Activated CD8-positive, alpha-beta memory T cell treated with anti-CD3 and anti-CD28 coated beads, Interleukin-2, amount 10 ng/mL, durations not matched to agents 7 days and 5 days (primary cell): ENCODE results near the gene DOCK10. TPM values are rescaled to one million over a fixed set of nuclear protein-coding genes. Genes with fewer than 3 reads are reported as not detected.

ENCODE experiments used
- ATAC-seq: fragments of 150-1000 bp; cut with Tn5 transposase; one replicate; pipeline ENCODE4 v1.10.0; 2021; ENCODE audit warnings: moderate library complexity
- CTCF ChIA-PET: fragments of 350-600 bp; sonication (Branson Sonifier 250); formaldehyde crosslinking; loops from one replicate; lab custom pipeline; 2021; ENCODE audit warnings: antibody characterized with exemption; lab: Charles Lee
- DNase-seq: peaks from one replicate; pipeline ENCODE4 v3.0.0-alpha.2; 2020
- H3K27ac Mint-ChIP-seq: one replicate; pipeline ENCODE4 v1.8.0; 2021; ENCODE audit warnings: mild to moderate bottlenecking, mixed read lengths
- H3K27me3 Mint-ChIP-seq: one replicate; pipeline ENCODE4 v1.8.0; 2021; ENCODE audit warnings: mixed read lengths
- H3K36me3 Mint-ChIP-seq: one replicate; pipeline ENCODE4 v1.8.0; 2021; ENCODE audit warnings: mild to moderate bottlenecking, mixed read lengths
- H3K4me1 Mint-ChIP-seq: one replicate; pipeline ENCODE4 v1.8.0; 2021; ENCODE audit warnings: mixed read lengths
- H3K4me3 Mint-ChIP-seq: one replicate; pipeline ENCODE4 v1.8.0; 2021; ENCODE audit warnings: mild to moderate bottlenecking, moderate library complexity, mixed read lengths
- H3K9me3 Mint-ChIP-seq: one replicate; pipeline ENCODE4 v1.8.0; 2022; ENCODE audit warnings: low read depth, mixed read lengths
- total RNA-seq, 2 experiments: library from RNA; stranded (reverse); gene quantifications; one replicate each; pipeline ENCODE4 v1.2.3, GENCODE V29; 2021

DOCK10 gene
- total RNA-seq, 2 experiments from 2014 or later = 251 to 271 TPM

DNA sequence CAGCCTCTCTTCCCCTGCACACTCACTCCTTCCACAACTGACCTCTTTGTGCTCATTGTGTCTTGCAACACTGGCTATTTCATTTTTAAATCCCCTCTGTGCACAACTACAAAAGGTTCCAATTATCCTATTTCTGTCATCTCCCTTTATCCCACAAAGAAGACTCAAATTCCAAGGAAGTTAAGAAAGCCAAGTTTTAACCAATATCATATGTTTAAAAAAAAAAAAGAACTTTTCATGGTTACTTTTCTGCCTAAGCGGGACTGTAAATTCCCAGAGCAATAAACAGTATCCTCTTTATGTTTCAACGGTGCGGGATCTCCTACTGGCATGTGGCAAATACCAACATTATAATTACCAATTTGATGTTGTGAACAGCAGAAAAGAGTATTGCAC, 83.8 kb downstream of the DOCK10 start:
- Mint-ChIP-seq H3K4me1 (peaks cover 76% of the 10 kb centered on the region), H3K36me3 (peaks cover 26% of the 10 kb centered on the region), H3K9me3 (no peaks in the 10 kb centered on the region), H3K27me3 (no peaks in the 10 kb centered on the region), H3K4me3 (no peak overlapping the region), H3K27ac (peak overlapping the region; percentile 31)
- DNase-seq (no peak), ATAC-seq (no peak)
- CTCF ChIA-PET = interaction anchor here (1.3 to 2.5 kb wide), 2 partner anchors 8 to 44 kb away, joined by 3 to 5 read pairs; no protein-coding TSS in a partner anchor

DNA sequence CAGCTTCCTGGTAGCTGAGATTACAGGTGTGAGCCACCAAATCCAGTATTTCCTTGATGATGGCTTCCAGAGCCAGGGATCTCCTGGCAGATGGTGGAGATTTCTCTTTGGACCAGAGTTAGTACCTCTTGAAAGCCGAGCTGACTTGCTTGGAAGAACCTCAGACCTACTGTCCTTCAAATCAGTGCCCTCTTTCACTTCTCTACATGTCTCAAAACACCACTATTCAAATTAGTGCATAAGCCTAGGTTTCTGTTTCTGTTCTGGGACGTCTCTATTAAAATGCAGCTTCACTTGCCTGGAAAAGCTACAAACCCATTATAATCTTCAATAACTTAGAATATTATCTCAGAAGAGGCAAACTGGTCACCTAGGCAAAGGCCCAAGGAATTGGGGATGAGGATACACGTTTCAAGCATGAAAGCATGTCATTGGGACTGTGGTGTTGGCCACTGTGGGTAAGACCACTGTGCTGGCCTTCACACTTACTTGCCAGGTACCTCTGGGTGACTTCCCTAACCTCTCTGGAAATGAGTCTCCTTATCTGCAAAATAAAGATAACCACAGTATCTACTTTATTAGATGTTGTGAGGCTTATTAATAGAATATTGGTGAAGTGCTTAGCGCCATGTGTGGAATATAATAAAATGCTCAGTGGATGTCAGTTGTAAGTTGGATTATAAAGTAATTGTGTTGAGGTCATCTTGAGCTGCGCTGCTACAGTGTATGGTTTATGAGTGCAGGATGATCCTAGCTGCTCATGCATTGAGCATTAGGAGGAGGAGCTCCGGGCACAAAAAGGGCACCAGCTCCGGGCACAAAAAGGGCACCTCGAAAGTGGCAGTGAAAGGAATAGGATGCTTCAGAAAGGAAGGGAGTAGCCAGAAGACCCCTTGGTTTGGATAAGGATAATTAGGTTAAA, 84.5 kb downstream of the DOCK10 start:
- Mint-ChIP-seq H3K4me3 (peak overlapping the region; percentile 37), H3K36me3 (peaks cover 25% of the 10 kb centered on the region)
- ATAC-seq = peak; percentile 72

DNA sequence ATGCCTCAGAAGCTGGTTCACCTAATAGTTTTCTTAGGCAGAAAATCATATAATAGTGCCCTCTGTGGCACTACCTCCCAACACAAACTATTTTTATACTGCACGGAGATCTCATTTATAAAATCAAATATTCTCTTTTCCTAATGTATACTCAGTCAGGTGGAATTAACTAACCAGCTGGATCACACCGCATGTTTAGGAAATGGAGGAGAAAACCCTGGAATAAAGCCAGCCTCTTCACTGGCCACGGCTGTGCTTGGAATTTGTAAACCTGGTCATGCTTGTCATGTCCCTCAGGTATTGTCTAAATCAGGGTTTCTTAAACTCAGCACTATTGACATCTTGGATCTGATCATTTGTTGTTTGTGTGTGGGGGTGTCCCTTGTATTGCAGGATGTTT, 85.6 kb downstream of the DOCK10 start:
- H3K9me3 Mint-ChIP-seq = no peaks in the 10 kb centered on the region
- H3K27me3 Mint-ChIP-seq = no peaks in the 10 kb centered on the region
- H3K36me3 Mint-ChIP-seq = peaks cover 21% of the 10 kb centered on the region
- DNase-seq (no peak), ATAC-seq (no peak)
- CTCF ChIA-PET = interaction anchor here (0.8 to 2.5 kb wide), 5 partner anchors 9 to 45 kb away, joined by 3 to 5 read pairs (median 4); no protein-coding TSS in a partner anchor
- peak overlapping the region; percentile 76 for H3K27ac Mint-ChIP-seq
- H3K4me1 Mint-ChIP-seq = peaks cover 81% of the 10 kb centered on the region
- H3K4me3 Mint-ChIP-seq = no peak overlapping the region

More for the DNA sequence above, 84.5 kb downstream of the DOCK10 start:
- H3K27ac Mint-ChIP-seq = peak overlapping the region; percentile 76
- H3K9me3 Mint-ChIP-seq = no peaks in the 10 kb centered on the region
- CTCF ChIA-PET = interaction anchor here (0.8 to 2.5 kb wide), 8 partner anchors 9 to 112 kb away, joined by 3 to 5 read pairs (median 3); no protein-coding TSS in a partner anchor
- no peak for DNase-seq
- peaks cover 79% of the 10 kb centered on the region for H3K4me1 Mint-ChIP-seq
- no peaks in the 10 kb centered on the region for H3K27me3 Mint-ChIP-seq

DNA sequence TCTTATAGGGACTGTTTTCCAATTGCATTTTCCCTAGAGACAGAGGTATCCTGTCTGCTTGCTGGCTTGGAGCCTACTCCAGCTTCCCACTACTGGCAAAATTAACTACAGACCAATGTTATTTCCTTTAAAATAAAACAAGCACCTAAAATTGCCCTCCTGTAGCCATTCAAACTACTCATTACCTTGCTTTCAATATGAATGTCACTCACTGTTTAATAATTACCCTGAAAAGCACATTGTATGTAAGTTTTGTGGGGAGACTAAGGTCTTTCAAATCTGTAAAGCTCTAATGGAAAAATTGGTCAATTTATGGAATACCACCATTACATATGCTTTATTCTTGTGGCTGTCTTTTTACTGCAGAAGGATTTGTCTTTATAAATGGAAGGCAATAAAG, 87.3 kb downstream of the DOCK10 start:
- Mint-ChIP-seq H3K36me3 (peaks cover 20% of the 10 kb centered on the region), H3K27ac (peak overlapping the region; percentile 12), H3K9me3 (no peaks in the 10 kb centered on the region), H3K27me3 (no peaks in the 10 kb centered on the region), H3K4me3 (no peak overlapping the region), H3K4me1 (peaks cover 84% of the 10 kb centered on the region)
- DNase-seq (no peak), ATAC-seq (no peak)
- CTCF ChIA-PET = interaction anchor here (0.8 kb wide), 1 partner anchor 16 kb away, joined by 3 read pairs; no protein-coding TSS in a partner anchor

DNA sequence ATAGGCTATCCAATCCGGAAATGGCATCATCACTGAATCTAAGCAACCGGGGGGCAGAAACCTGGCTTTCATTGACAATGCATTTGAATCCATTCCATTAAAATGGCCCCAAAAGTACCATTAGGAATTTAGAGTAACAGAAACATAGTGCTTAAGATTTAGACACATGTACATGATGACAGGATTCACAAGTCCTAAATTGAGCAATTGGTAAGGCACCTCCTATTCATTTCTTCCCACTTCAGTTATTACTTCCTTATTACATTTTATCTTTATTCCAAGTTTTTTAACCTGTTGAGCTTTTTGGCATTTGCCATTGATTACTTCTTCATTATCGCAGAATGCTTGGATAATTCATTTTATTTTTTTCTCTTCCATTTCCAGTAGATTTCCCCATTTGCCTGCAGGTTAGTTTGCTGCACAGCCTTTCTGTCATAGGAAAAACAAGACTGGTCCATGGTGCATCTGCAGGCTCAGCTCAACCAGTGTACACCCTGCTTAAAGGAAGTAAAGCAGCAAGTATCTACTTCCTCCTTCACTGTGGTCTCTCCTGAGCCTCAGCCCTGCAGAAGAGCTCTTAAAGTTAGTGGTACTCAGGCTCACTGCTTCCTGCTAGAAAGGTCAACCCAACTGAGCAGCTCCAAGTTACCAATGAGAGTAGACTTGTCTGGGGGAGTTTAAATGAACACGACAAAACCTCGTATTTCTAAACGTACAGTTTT, 89.2 kb downstream of the DOCK10 start:
- ATAC-seq = peak; percentile 88
- peak overlapping the region; percentile 89 for H3K27ac Mint-ChIP-seq
- peaks cover 89% of the 10 kb centered on the region for H3K4me1 Mint-ChIP-seq
- CTCF ChIA-PET = interaction anchor here (1.0 to 14.1 kb wide), 4 partner anchors 12 to 87 kb away, joined by 4 to 132 read pairs (median 9); no protein-coding TSS in a partner anchor
- no peaks in the 10 kb centered on the region for H3K9me3 Mint-ChIP-seq
- DNase-seq = peak; percentile 84
- H3K27me3 Mint-ChIP-seq = no peaks in the 10 kb centered on the region
- H3K4me3 Mint-ChIP-seq = peak overlapping the region; percentile 49
- peaks cover 26% of the 10 kb centered on the region for H3K36me3 Mint-ChIP-seq

DNA sequence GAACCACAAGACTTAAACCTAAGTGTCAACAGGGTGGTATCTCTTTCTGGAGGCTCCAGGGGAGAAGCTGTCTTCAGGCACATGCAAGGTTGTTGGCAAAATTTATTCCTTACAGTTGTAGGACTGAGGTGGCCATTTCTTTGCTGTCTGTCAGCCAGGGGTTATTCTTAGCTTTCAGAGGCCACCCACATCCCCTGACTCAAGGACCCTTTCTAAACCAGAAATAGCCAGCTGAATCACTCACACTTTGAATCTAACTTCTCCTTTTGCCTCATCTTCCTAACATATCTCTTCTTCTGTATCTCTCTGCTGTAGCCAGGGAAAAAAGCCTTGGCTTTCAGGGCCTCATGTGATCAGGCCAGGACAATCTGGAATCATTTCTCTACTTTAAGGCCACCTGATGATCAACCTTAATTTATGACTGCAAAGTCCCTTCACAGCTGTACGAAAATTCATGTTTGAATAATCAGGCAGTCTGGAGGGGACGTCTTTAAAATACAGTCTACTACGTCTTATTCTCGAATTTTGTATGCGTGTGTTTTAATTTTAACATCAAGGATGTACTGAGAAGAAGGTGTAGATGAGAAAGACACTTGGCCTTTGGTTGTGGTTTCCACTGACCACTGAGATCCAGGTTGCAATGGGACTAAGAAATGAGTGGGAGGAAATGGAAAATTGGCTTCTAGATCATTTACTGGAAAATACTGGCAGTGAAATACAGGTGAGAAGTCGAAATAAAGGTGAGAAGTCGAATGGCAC, 90.4 kb downstream of the DOCK10 start:
- peak overlapping the region; percentile 16 for H3K4me3 Mint-ChIP-seq
- H3K4me1 Mint-ChIP-seq = peaks cover 87% of the 10 kb centered on the region
- H3K27me3 Mint-ChIP-seq = no peaks in the 10 kb centered on the region
- no peaks in the 10 kb centered on the region for H3K9me3 Mint-ChIP-seq
- DNase-seq (no peak), ATAC-seq (peak; percentile 5)
- H3K36me3 Mint-ChIP-seq = peaks cover 23% of the 10 kb centered on the region
- CTCF ChIA-PET = interaction anchor here (0.7 to 14.1 kb wide), 6 partner anchors 9 to 51 kb away, joined by 3 to 132 read pairs (median 3); no protein-coding TSS in a partner anchor
- H3K27ac Mint-ChIP-seq = peak overlapping the region; percentile 86

DNA sequence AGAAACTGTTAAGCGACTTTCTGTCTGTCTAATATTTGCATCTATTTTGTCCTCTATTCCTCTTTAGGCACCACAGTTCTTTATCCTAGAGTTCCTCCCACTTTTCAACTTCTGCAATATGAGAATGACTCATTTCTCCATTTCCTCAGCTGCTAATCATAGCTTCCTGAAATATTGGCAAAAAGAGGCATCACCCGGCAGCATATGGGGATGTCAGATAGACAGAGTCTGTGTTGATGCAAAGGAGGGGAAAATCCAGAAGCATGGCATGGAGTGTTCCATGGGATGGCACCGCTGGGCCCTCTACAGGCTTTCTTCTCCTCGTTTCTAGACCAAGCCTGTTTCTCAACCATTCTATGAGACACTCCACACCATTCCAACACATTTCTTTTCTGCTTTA, 93.4 kb downstream of the DOCK10 start:
- ATAC-seq (no peak), DNase-seq (no peak)
- Mint-ChIP-seq H3K27me3 (no peaks in the 10 kb centered on the region), H3K9me3 (no peaks in the 10 kb centered on the region), H3K36me3 (peaks cover 37% of the 10 kb centered on the region), H3K4me3 (no peak overlapping the region), H3K4me1 (peaks cover 70% of the 10 kb centered on the region), H3K27ac (peak overlapping the region; percentile 64)
- CTCF ChIA-PET = interaction anchor here (14.1 kb wide), 1 partner anchor 19 kb away, joined by 132 read pairs; no protein-coding TSS in a partner anchor

DNA sequence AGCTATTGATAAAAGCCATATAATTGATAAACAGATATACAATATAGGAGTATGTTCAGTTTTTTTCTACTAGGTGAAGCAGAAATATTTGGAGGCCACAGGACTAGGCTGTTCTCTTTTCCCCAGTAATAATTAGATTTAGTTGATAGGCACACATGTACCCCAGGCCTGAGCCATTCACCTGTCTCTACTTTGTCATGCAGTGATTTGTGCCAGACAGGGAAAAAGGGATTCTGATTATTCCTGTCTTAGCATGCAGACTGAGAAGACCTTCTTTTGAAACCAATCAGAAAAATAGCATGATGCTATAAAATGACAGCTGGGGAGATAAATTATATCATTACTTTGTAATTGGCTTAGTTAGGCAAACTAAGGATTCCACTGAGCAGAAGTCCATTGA, 94.3 kb downstream of the DOCK10 start:
- H3K36me3 Mint-ChIP-seq = peaks cover 34% of the 10 kb centered on the region
- DNase-seq (no peak), ATAC-seq (no peak)
- H3K9me3 Mint-ChIP-seq = no peaks in the 10 kb centered on the region
- H3K4me1 Mint-ChIP-seq = peaks cover 66% of the 10 kb centered on the region
- H3K27ac Mint-ChIP-seq = peak overlapping the region; percentile 61
- H3K4me3 Mint-ChIP-seq = no peak overlapping the region
- H3K27me3 Mint-ChIP-seq = no peaks in the 10 kb centered on the region
- CTCF ChIA-PET = interaction anchor here (1.0 to 14.1 kb wide), 3 partner anchors 9 to 25 kb away, joined by 5 to 132 read pairs (median 5); no protein-coding TSS in a partner anchor

DNA sequence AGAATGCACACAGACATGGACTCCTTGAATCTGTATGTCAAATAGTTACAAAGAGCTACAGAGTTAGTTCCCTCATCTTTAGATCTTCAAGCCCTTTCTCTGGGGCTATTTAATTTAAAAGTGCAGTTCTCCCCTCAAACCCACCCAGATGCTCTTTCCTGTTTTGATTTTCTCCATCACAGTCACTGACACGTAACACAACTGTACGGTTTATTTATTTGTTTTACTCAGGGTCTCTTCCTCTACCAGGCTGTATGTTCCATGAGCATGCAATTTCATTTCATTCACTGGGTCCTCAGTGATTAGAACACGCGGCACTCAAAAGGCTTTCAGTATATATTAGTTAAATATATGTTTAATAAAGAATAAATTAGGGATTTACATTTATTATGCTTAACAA, 94.7 kb downstream of the DOCK10 start:
- H3K4me3 Mint-ChIP-seq = peak overlapping the region; percentile 34
- H3K4me1 Mint-ChIP-seq = peaks cover 64% of the 10 kb centered on the region
- H3K27ac Mint-ChIP-seq = peak overlapping the region; percentile 96
- H3K27me3 Mint-ChIP-seq = no peaks in the 10 kb centered on the region
- DNase-seq (no peak), ATAC-seq (no peak)
- peaks cover 34% of the 10 kb centered on the region for H3K36me3 Mint-ChIP-seq
- no peaks in the 10 kb centered on the region for H3K9me3 Mint-ChIP-seq
- CTCF ChIA-PET = interaction anchor here (1.0 to 14.1 kb wide), 5 partner anchors 9 to 54 kb away, joined by 3 to 132 read pairs (median 5); no protein-coding TSS in a partner anchor

DNA sequence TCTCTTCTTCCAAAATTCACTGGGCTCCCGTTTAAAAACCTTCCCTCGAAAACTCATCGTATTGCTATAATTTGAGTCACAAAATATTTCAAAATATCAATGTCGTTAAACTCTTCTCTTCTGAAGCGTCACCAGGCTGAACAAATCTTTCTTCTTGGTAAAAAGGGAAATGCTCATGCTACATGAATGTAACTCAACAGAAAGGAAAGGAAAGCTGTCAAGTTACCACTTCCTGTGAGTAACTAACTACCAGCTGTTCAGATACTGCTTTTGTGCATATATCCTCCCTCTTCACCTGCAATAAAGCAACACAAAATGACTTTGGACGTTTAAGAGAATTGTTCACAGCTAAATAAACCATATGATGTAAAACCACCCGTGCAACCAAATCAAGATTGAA, 95.4 kb downstream of the DOCK10 start:
- peak overlapping the region; percentile 86 for H3K4me3 Mint-ChIP-seq
- H3K4me1 Mint-ChIP-seq = peaks cover 64% of the 10 kb centered on the region
- DNase-seq = no peak
- H3K9me3 Mint-ChIP-seq = no peaks in the 10 kb centered on the region
- ATAC-seq = peak; percentile 66
- CTCF ChIA-PET = interaction anchor here (0.9 to 14.1 kb wide), 7 partner anchors 17 to 69 kb away, joined by 3 to 132 read pairs (median 3); no protein-coding TSS in a partner anchor
- H3K27me3 Mint-ChIP-seq = no peaks in the 10 kb centered on the region
- H3K36me3 Mint-ChIP-seq = peaks cover 36% of the 10 kb centered on the region
- H3K27ac Mint-ChIP-seq = peak overlapping the region; percentile 96

DNA sequence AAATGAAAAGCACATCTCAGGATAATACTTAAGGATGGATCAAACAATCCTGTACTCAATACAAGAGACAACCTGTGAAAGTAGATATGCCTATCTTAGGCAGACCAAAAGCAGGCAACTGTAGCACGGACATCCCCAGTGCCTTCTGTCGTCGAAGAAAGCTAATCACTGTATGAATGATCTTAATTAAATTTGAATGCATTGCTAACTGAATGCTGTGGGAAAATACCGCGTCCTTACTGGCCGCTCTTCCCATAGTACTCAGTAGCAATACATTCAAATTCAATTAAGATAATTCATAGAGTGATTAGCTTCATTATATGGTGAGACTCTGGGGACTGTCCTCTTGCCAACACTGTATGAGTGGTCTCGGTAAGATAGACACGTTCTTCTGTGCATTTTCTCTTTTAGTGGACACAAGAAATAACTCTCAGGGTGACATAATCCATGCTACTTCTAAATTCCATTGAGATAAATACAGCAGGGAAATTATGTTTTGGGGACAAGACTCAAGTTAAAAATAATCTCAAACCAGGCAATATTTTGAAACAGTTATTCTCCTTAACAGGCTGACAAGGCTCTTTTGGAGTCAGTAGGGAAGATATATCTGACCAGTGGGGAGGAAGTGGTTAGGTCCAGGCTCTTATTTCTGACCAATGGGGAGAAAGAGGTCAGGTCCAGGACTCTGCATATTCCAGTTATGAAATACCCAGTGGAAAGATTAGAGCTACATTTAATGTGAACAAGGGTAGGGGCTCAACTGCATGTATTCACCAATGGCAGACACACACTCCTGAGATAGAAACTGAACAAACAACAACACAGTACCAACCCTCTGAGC, 97.3 kb downstream of the DOCK10 start:
- ATAC-seq = peak; percentile 18
- peak overlapping the region; percentile 86 for H3K4me3 Mint-ChIP-seq
- H3K27ac Mint-ChIP-seq = peak overlapping the region; percentile 85
- CTCF ChIA-PET = interaction anchor here (4.7 to 14.1 kb wide), 2 partner anchors 15 to 58 kb away, joined by 22 to 132 read pairs; no protein-coding TSS in a partner anchor
- H3K9me3 Mint-ChIP-seq = no peaks in the 10 kb centered on the region
- peaks cover 42% of the 10 kb centered on the region for H3K36me3 Mint-ChIP-seq
- no peak for DNase-seq
- no peaks in the 10 kb centered on the region for H3K27me3 Mint-ChIP-seq
- peaks cover 63% of the 10 kb centered on the region for H3K4me1 Mint-ChIP-seq
